Keratinocyte (primary cell): ENCODE results near the gene RICTOR. TPM values are rescaled to one million over a fixed set of nuclear protein-coding genes. Genes with fewer than 3 reads are reported as not detected.

Source experiments
- DNase-seq: peaks from one replicate; pipeline ENCODE4 v3.0.0-alpha.2; 2011; ENCODE audit warnings: low read depth, missing footprints, low spot score
- FAIRE-seq: peaks from 2 replicates; lab custom pipeline; 2011; peaks lifted over from hg19 to GRCh38; lab: Jason Lieb, UNC
- H2AFZ ChIP-seq: 2 replicates; pipeline ENCODE4 v1.6.0; 2012; ENCODE audit warnings: low read length, control low read depth, inconsistent platforms; ENCODE audit not compliant: control insufficient read depth
- H3K27ac ChIP-seq: 2 replicates; pipeline ENCODE4 v1.5.1; 2011; ENCODE audit warnings: low read length; ENCODE audit not compliant: control insufficient read depth, insufficient read depth
- H3K27me3 ChIP-seq: 3 replicates; pipeline ENCODE4 v1.6.0; 2011; ENCODE audit warnings: low read length; ENCODE audit not compliant: control insufficient read depth, insufficient read depth; ENCODE audit errors: extremely low read depth
- H3K36me3 ChIP-seq, 2 experiments: 2 replicates in 1 of 2; 3 replicates in 1 of 2; pipeline ENCODE4 v1.5.1; 2011; ENCODE audit warnings: low read length in 2 of 2, mild to moderate bottlenecking in 1 of 2; ENCODE audit not compliant: control insufficient read depth in 2 of 2, insufficient read depth in 2 of 2; ENCODE audit errors: extremely low read depth in 1 of 2
- H3K4me1 ChIP-seq: 3 replicates; pipeline ENCODE4 v1.5.1; 2011; ENCODE audit warnings: low read length; ENCODE audit not compliant: control insufficient read depth, insufficient read depth; ENCODE audit errors: extremely low read depth
- H3K4me2 ChIP-seq: 3 replicates; pipeline ENCODE4 v1.6.0; 2011; ENCODE audit warnings: low read depth, low read length; ENCODE audit not compliant: control insufficient read depth, insufficient read depth; ENCODE audit errors: extremely low read depth
- H3K4me3 ChIP-seq, 3 experiments: fragments of 200-600 bp in 1 of 3; sonication (generic) in 1 of 3; 2 replicates in 2 of 3; 3 replicates in 1 of 3; pipeline ENCODE4 v1.5.1; 2011 to 2016; ENCODE audit warnings: low read length in 3 of 3, mild to moderate bottlenecking in 3 of 3, control low read depth in 2 of 3, inconsistent platforms in 1 of 3, low read depth in 1 of 3, mixed read lengths in 1 of 3, mixed run types in 1 of 3, moderate library complexity in 1 of 3; ENCODE audit not compliant: control insufficient read depth in 2 of 3, insufficient read depth in 2 of 3; ENCODE audit errors: extremely low read depth in 1 of 3
- H3K79me2 ChIP-seq: 2 replicates; pipeline ENCODE4 v1.6.0; 2012; ENCODE audit warnings: low read length; ENCODE audit not compliant: control insufficient read depth, insufficient read depth
- H3K9ac ChIP-seq: 3 replicates; pipeline ENCODE4 v1.6.0; 2011; ENCODE audit warnings: low read length; ENCODE audit not compliant: control insufficient read depth, insufficient read depth; ENCODE audit errors: extremely low read depth
- H3K9me1 ChIP-seq: 3 replicates; pipeline ENCODE4 v1.6.0; 2011; ENCODE audit warnings: low read length; ENCODE audit not compliant: control insufficient read depth, insufficient read depth; ENCODE audit errors: extremely low read depth
- H3K9me3 ChIP-seq: 2 replicates; pipeline ENCODE4 v1.5.1; 2012; ENCODE audit warnings: low read depth, low read length; ENCODE audit not compliant: control insufficient read depth
- H4K20me1 ChIP-seq: 3 replicates; pipeline ENCODE4 v1.6.0; 2011; ENCODE audit warnings: low read length; ENCODE audit not compliant: control insufficient read depth, insufficient read depth; ENCODE audit errors: extremely low read depth
- CTCF ChIP-seq, 3 experiments: IDR thresholded peaks in 1 of 3; conservative IDR thresholded peaks in 1 of 3; optimal IDR thresholded peaks in 1 of 3; 2 replicates in 2 of 3; 3 replicates in 1 of 3; pipeline versions ENCODE3 to v1.5.1; 2011; ENCODE audit warnings: low read length in 3 of 3, mild to moderate bottlenecking in 3 of 3, moderate library complexity in 2 of 3, control low read depth in 1 of 3, inconsistent platforms in 1 of 3; ENCODE audit not compliant: insufficient read depth in 2 of 3; ENCODE audit errors: extremely low read depth in 1 of 3
- EZH2 ChIP-seq: IDR thresholded peaks from one replicate; pipeline ENCODE4 v1.6.1; 2012; ENCODE audit warnings: inconsistent platforms, mild to moderate bottlenecking, low read length, moderate library complexity
- dilution Hi-C: fragments of 300-500 bp; cut with MboI; formaldehyde crosslinking; loops from one replicate; pipeline ENCODE4 v1.7.0; 2020; ENCODE audit warnings: low sequenced_read_pairs; ENCODE audit not compliant: extremely low pct_ligation_motif_present
- polyA plus RNA-seq, 5 experiments: library from polyadenylated mRNA; depleted of rRNA in 3 of 5; stranded (reverse) in 3 of 5; stranded (forward) in 1 of 5; unstranded in 1 of 5; fragments of >200 nt; gene quantifications; 1 replicate in 1 of 5; 2 replicates in 3 of 5; 3 replicates in 1 of 5; pipeline versions ENCODE4 v1.2.1 to v1.2.3, GENCODE V29; 2011 to 2012; ENCODE audit warnings: missing spikeins in 2 of 5, low read depth in 1 of 5, low replicate concordance in 1 of 5

The RICTOR gene
- polyA plus RNA-seq, 1 donor (not counting 4 experiments of a cell fraction or from before 2014, with no cell fraction given), result 11.5 TPM

- DNase-seq (no peak), FAIRE-seq (no peak)
- H3K4me1 ChIP-seq, result no peaks in the 10 kb centered on the region
- dilution Hi-C loops, result no loop called here
- no peak overlapping the region for H3K4me3 ChIP-seq
- H3K36me3 ChIP-seq, result peaks cover 10 to 32% of the 10 kb centered on the region in 2 experiments
- H3K9me1 ChIP-seq, result no peaks in the 10 kb centered on the region
- H4K20me1 ChIP-seq, result no peaks in the 10 kb centered on the region
- H3K4me2 ChIP-seq, result no peak overlapping the region
- H3K9ac ChIP-seq, result no peak overlapping the region
- H3K9me3 ChIP-seq, result no peaks in the 10 kb centered on the region
- H3K27me3 ChIP-seq, result no peaks in the 10 kb centered on the region
- H3K27ac ChIP-seq, result no peak overlapping the region
- H3K79me2 ChIP-seq, result no peaks in the 10 kb centered on the region
- H2AFZ ChIP-seq, result no peak overlapping the region
- TF ChIP-seq EZH2 (no peak), CTCF (optimal IDR thresholded peaks at IDR 0.05 in 1 of 3, IDR thresholded peaks at IDR 0.05 in 1 of 3, conservative IDR thresholded peaks at IDR 0.05 in 1 of 3; ENCODE audit: extremely low read depth in 1 of 3, insufficient read depth in 2 of 3, low read length in 3 of 3) (no peak)
Measured at GRCh38 chr5:38936269-38936668, 137.9 kb downstream of the RICTOR start.

GRCh38 chr5:38935437-38935836, 138.8 kb downstream of the RICTOR start:
- Histone ChIP-seq H3K9ac (no peak overlapping the region), H3K4me2 (no peak overlapping the region), H3K4me1 (no peaks in the 10 kb centered on the region), H3K4me3 (no peak overlapping the region), H4K20me1 (no peaks in the 10 kb centered on the region), H3K36me3 (peaks cover 10 to 35% of the 10 kb centered on the region in 2 experiments), H3K27ac (no peak overlapping the region), H3K9me3 (no peaks in the 10 kb centered on the region), H3K79me2 (no peaks in the 10 kb centered on the region), H3K27me3 (no peaks in the 10 kb centered on the region), H3K9me1 (no peaks in the 10 kb centered on the region), H2AFZ (no peak overlapping the region)
- FAIRE-seq (no peak), DNase-seq (no peak)
- dilution Hi-C loops, result no loop called here
- TF ChIP-seq CTCF (optimal IDR thresholded peaks at IDR 0.05 in 1 of 3, IDR thresholded peaks at IDR 0.05 in 1 of 3, conservative IDR thresholded peaks at IDR 0.05 in 1 of 3; ENCODE audit: extremely low read depth in 1 of 3, insufficient read depth in 2 of 3, low read length in 3 of 3) (no peak), EZH2 (no peak)
